DMS 273 (cell line): ENCODE data around the gene PLCB2.

ENCODE experiments used
- DNase-seq: peaks from one replicate; lab custom pipeline; 2025; ENCODE audit not compliant: unreplicated experiment; lab: John Stamatoyannopoulos, UW

The PLCB2 gene

GRCh38 chr15:40286794-40287193 is 20.9 kb downstream of the PLCB2 start:
- DNase-seq, result no peak

DNA sequence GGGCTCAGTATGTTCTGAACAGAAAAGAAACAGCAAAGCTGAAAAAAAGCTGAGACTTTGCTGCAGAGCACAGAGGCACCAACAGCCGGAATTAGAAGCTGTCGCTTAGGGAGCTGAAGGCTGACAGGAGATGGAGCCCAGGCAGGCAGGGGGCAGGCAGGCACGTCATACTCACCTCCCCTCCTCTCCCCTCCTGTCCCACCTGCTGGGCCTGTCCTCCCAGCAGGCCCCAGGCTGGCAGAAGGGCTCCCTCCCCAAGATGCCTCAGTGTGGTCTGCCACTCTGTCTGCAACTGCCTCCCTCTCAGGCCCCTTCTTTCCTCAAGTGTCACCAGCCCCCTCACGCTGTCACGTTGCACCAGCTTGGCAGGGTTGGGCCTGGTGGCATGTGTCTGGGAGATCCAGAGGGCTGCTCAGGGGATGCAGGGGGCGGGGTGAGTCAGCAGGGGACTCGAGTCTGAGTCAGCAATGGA is 21.6 kb downstream of the PLCB2 start:
- peak; percentile 29 for DNase-seq

- DNase-seq, result no peak
Observed at GRCh38 chr15:40285554-40286011, 22.2 kb downstream of the PLCB2 start.

GRCh38 chr15:40285151-40285550 is 22.6 kb downstream of the PLCB2 start:
- DNase-seq, result no peak

DNA sequence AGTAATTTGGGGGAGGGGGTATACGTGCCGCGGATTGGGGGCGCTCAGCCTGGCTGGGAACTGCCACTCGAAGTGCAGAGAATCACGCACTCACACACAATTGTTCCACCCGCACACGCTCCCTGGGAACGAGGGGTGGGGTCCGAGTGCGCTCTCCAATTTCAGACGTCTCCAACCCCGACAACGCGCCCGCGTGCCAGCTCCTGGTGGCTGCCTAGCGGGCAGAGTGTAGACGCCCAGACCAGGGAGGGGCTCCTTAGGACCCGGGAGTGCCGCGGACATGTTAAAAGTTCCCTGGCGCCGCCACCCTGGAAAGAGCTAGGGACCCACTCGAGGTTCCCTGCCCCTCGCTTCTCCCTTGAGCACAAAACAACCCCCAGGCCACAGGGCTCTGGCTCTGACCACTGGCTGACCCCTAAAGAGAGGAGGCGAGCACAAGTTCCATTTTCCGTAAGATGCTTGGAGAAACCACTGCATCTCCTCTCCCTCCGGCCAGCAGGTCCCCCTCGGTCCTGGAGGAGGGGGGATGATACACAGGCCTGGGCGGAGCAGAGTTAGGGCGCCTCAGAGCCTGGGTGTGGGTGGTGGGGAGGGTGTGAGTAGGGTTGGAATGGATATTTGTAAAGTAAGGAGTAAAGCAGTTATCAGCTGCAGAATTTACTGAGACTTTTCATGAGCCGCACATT is 24.0 kb downstream of the PLCB2 start:
- no peak for DNase-seq

DNA sequence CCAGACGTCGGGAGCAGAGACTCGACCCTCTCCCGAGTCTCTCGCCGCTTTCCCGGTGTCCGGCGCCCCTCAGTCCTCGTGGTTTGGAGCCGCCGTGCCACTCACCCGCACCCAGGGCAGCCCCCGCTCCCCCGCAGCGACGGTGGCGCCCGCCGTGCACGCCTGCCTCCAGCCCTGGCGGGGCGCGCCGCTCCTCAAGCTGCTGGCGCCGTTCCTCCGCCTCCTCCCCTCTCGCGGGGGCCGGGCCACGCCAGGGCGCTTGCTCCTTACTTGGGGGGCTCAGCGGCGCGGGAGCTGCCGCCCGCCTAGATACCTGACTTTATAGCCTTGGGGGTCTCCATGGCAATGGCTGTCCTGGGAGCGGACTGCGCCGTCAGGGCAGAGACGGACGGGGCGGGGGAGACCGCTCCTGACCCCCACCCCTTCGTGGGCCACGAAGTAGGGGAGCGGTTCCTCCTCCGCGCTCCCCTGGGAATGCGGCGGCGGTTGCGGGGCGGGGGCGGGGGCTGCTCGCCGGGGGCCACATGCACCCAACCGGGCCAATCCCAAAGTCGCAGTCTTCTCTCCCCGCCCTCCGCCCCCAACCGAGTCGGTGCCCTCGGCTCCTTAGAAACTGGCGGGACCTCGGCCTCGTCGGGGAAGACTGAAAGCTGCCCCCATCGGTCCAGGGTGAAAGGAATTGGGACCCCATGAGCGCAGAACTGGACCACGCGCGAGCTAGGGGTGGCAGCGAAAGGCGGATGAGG is 24.7 kb downstream of the PLCB2 start, which contains the start of gene ANKRD63:
Gene ANKRD63 (minus strand): TSS at position 196 of the 746 bp plus-strand sequence. CDS start 478 bp downstream, outside the sequence.
- DNase-seq, result peak; percentile 72

- peak; percentile 76 for DNase-seq
Observed at GRCh38 chr15:40282147-40282868, 25.4 kb downstream of the PLCB2 start.

GRCh38 chr15:40281801-40282146 is 26.0 kb downstream of the PLCB2 start:
- no peak for DNase-seq

- DNase-seq, result no peak
Observed at GRCh38 chr15:40281057-40281800, 26.5 kb downstream of the PLCB2 start.

DNA sequence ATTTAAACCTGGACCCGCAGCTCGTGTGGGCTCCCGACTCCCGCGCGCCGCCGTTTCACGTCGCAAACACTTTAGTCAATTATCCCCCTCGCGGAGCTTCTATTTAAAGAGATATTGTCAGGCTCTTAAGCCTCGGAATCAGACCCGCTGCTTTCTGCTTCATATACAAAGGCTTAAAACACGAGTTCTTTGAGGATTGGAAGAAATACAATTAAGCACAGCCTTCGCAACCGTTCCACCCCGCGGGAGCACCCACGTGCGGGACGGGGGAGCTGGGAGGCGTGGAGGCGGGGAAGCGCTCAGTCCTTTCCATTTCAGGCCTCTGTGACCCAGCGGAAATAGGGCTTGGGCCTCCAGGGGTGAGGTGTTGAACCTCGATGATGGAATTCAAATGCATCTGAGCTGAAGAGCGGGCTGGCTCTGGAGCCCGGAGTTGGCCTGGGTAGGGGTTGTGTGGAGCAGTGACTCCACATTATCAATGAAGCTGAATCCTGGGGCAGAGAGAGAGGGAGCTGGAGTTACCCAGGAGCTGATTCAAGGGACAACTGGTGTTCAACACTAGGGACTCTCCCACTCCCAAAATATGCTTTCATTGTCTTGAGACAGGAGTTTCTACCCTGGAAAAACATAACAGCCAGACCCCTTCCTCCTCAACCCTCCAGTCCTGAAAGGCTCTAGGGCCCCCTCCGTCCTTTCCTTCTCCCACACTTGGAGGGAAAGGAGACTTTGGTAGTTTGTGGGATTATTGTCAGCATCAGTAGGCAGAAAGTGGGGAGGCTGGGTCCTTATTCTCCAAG is 27.3 kb downstream of the PLCB2 start:
- no peak for DNase-seq

DNA sequence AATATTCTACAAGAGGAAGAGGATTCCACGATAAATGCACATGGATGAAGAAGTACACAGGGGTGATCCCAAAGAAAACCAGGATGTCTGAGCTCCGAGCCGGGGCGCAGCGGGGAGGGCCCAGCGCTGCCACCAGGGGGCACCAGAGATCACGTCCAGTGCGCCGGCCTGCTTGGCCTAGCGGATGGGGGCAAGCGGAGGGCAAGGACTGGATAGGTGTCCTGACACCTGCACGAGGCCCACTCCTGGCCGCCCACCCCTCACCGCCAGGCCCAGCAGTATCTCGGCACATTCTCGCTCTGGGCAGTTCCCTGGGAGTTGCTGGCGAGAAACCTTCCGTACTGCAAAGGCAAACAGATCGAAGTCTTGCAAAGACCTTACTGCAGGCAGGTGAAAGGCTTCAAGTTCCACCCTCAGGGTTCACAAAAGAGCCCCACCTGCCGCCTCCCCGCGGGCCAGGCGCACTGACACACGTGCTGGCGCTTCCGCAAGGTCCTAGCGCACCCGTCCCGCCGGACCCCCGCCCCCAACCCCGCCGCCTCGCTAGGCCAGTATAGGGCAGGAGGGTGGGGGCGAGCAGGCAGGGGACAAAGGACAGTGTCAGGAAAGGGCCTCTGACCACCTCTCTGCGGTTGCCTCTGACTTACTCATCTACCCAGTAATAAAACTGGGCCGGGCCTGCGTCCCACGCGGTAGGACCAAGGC is 28.1 kb downstream of the PLCB2 start:
- peak; percentile 69 for DNase-seq

GRCh38 chr15:40278026-40278425 is 29.7 kb downstream of the PLCB2 start:
- no peak for DNase-seq

GRCh38 chr15:40277471-40277870 is 30.3 kb downstream of the PLCB2 start:
- DNase-seq, result no peak

DNA sequence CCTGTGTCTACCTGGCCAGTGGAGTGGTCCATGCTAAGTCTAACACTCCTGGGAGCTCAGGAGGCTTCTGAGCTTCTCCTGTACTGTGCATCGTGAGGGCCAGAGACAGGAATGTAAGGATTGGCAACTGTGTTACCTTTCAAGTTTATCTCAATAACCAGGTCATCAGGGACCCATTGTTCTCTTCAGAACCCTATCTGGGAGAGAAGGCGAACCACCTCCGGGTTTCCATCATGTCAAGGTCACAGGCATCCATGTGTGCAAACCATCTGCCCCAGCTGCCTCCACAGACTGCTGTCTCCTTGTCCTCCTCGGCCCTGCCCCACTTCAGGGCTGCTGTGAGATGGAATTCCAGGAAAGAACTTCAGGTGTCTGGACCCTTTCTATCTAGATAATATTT is 30.8 kb downstream of the PLCB2 start:
- peak; percentile 33 for DNase-seq

DNA sequence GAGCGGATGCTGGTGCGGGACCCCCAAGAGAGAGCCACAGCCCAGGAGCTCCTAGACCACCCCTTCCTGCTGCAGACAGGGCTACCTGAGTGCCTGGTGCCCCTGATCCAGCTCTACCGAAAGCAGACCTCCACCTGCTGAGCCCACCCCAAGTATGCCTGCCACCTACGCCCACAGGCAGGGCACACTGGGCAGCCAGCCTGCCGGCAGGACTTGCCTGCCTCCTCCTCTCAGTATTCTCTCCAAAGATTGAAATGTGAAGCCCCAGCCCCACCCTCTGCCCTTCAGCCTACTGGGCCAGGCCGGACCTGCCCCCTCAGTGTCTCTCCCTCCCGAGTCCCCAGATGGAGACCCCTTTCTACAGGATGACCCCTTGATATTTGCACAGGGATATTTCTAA is 31.8 kb downstream of the PLCB2 start:
- no peak for DNase-seq

DNA sequence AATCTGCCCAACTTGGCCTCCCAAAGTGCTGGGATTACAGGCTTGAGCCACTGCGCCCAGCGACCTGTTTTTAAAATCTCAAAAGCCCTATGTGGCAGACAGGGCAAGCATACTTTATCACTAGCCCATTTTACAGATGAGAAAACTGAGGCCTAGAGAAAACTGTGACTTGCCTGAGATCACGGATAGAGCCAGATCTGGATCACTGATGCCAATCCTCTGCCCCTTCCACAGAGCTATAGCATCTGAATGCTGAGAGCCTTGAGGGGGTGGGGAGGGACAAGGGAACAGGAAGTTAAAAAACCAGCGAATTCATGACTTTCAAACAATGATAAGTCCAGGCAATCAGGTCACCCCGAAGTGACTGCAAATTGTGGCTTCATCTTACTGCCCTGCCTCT is 32.2 kb downstream of the PLCB2 start:
- no peak for DNase-seq

DNA sequence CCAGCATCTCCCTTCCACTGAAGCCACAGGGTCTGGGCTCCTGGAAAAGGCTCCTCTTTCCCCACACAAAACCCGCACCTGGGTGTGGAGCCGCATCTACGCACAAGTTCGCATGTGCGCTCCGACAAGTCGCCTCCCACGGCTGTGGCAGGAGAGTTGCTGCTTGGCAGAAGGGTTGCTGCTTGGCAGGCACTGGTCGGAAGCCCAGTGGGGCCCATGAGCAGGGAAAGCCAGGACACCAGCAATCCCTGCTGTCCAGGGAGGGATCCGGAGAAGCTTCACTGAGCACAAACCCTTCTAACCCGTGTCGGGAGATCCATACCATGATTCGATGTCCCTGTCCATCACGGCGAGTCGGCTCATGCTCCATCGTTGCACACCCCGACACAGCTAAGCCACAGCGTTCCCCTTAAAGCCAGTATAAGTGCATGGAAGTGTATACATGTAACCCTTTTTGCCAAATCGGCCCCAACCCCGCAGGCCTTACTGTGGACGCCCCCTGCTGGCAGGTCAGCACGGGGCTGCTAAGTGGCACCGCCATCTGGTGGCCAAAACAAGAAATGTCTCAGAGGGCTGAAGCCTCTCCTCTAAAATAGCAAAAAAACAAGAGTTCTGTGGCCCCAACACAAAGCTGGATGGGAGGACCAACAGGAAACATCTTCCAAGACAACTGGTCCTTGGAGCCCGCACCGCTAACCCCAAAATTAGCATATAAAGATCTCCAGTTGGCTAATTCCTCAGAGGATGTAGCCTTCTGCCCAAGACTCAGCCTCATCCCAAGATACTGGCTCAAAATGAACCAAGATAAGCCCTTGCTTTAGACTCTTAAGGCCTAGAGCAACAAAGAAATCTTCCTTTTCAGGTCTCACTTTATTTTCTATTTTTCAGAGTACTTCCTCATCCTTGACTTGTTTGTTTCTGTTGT is 33.1 kb downstream of the PLCB2 start:
- peak; percentile 88 for DNase-seq

DNA sequence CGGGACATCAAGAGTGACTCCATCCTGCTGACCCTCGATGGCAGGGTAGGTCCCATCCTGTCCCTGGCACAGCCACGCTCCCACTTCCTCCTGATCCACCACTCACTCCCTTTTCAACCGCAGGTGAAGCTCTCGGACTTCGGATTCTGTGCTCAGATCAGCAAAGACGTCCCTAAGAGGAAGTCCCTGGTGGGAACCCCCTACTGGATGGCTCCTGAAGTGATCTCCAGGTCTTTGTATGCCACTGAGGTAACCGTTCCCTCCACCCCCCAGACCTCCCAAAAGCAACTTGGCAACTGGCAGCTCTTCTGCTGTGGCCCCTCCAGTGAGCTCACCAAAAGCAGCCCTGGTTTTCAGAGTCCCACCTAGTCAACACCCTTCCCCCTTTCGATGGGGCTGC is 34.3 kb downstream of the PLCB2 start:
- DNase-seq, result no peak
